NAMALWA (cell line): ENCODE results near the gene HMOX2.

Source experiments
- DNase-seq: peaks from one replicate; pipeline ENCODE4 v3.0.0-alpha.2; 2015; ENCODE audit warnings: low spot score

The HMOX2 gene

GRCh38 chr16:4525069-4525468 lies 48.9 kb downstream of the HMOX2 start:
- DNase-seq: no peak

- no peak for DNase-seq
Measured at GRCh38 chr16:4525634-4526277, 49.6 kb downstream of the HMOX2 start.

GRCh38 chr16:4529085-4530060 lies 53.2 kb downstream of the HMOX2 start:
- peak; percentile 76 for DNase-seq

- no peak for DNase-seq
Measured at GRCh38 chr16:4531811-4532210, 55.6 kb downstream of the HMOX2 start.

- no peak for DNase-seq
Measured at GRCh38 chr16:4532238-4532637, 56.0 kb downstream of the HMOX2 start.

DNA sequence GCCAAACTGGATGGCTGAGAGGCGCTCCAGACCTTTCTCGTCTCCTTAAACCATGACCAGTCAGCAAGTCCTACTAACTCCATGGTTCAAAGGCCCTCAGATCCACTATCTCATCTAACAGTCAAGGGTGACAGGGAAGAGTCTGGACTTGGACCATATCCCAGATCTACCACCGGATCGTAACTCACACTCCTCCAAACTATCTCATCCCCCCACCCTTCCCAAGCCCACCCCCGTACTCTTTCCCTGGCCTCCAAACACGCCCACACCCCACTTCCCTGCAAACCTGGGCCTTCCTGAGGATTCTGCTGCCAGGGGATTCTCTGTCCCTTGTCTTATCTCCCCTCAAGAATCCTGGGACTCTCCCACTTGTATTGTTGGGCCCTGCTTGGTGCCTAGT lies 57.3 kb downstream of the HMOX2 start:
- DNase-seq: no peak

DNA sequence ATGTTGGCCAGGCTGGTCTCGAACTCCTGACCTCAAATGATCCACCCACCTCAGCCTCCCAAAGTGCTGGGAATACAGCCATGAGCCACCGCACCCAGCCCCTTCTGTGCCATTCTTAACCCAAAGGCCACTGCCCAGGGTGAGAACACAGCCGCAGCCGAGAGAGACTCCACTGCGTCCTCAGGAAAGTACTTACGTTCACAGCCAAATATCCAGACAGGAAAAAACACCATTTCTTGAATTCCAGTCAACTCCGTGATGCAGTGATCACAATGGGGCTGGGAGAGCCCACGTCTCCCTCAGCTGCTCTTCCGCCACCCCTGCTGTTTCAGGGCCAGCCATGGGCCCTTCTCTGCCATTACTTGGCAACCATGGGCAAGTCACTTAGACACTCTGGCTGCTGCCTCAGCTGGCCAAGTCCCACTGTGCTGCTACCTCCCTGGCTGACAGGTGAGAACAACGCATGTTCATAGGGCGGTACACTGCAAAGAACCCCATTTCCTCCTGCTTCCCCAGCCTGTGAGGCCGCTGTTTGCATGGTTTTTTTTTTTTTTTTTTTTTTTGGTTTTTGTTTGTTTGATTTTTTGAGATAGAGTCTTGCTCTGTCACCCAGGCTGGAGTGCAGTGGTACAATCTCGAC lies 58.1 kb downstream of the HMOX2 start:
- no peak for DNase-seq

DNA sequence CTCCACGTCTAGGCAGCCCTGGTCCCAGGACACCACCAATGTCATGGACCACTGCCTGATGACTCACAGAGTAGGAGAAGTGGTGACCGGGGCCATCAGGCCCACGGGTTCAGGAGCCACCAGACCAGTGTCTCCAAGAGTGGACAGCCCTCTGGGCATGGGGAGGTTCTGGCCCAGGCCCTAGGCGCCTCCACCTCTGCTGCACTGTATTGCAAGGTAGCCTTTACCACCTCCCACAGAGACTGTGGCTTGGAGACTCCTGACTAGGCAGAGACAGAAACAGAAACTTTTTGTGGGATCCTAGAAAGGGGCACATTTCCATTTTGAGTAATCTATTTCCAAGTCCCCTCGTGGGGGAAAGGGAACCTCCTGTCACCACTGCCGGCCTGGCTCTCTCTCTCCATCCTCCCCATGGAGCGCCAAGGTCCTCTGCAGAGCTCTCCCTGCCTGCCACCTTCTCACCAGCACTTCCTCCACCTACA lies 59.5 kb downstream of the HMOX2 start:
- no peak for DNase-seq

GRCh38 chr16:4536391-4537106 lies 60.4 kb downstream of the HMOX2 start:
- DNase-seq: no peak

DNA sequence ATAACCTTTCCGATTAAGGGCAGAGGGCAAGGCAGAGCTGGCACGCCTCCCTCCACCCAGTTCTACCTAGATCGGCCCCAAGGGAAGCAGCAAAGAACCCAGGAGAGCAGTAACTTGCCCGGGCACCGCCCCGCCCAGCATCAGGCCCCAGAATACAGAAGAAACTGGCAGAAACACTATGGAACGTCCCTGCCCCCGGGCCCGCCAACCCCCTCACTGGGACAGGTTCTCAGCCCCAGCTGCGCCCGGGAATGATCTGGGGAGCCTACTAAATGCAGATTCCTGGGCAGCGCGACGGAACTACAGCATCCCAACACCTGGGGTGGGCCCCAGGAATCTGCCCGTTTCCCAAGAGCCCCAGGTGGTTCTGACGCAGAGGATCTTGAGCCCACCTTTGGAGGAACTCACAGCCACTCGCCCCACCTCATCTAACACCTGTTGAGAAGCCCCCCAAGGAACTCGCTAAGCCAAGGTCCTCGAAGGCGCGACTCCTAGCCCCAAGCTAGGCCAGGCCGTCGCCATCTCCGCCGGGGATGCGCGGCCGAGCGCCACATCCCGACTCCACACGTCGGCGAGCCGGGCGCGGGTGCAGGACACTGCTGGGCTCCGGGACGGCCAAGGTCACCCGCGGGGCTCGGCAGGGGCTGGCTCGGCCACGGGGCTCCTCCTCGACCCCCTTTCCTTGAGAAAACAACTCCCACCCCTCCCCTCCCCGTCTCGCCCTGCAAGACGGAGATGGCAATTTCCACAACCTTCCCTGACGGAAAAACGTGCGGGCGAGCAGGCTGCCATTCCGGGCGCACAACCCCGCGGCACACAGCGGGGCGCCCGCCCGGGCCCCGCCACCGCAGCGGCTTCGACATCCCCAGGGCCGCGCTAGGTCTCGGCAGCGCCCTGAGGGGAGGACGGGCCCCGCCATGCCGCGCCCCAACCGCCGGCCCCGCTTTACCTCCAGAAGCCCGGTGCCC lies 61.5 kb downstream of the HMOX2 start:
- DNase-seq: no peak

GRCh38 chr16:4538350-4539235 lies 62.4 kb downstream of the HMOX2 start, which contains the start of gene CDIP1:
TSS of gene CDIP1 (minus strand) at chr16:4538773. CDS start at chr16:4514130, 24,643 bp downstream.
- DNase-seq: peak; percentile 93

GRCh38 chr16:4539716-4540284 lies 63.6 kb downstream of the HMOX2 start:
- DNase-seq: no peak

DNA sequence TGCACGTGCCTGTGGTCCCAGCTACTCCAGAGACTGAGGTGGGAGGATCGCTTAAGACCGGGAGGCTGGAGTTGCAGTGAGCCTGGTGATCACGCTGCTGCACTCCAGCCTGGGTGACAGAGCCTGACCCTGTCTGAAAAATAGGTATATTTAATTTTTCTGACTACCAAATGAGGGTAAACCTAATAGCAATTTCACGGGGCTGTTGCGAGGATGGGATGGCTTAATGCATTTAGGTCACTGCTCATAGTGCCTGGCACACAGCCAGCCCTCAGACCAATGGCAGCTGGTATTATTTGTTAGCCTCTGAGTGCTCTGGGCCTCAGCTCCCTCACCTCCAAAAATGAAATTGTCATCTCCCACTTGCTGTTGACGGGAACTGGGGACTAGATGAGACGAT lies 68.3 kb downstream of the HMOX2 start:
- no peak for DNase-seq

GRCh38 chr16:4548124-4548523 lies 71.9 kb downstream of the HMOX2 start:
- no peak for DNase-seq

DNA sequence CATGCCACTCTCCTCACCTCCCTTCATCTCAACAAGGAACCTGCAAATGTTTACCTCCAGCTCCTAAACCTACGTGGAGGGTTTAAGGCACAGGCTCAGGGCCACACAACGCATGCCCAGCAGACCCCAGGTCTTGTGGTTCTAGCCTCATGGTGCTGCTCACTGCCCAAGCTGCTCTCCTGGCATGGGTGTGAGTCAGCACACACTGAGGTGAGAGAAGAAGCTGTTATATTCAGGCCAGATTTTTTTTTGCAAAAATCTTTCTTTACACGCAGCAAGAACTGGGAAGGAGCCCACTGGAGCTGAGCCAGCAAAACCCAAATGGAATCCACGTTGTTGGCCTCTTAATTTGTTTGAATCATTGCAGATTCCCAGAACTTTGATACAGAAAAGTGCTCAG lies 74.4 kb downstream of the HMOX2 start:
- DNase-seq: no peak

DNA sequence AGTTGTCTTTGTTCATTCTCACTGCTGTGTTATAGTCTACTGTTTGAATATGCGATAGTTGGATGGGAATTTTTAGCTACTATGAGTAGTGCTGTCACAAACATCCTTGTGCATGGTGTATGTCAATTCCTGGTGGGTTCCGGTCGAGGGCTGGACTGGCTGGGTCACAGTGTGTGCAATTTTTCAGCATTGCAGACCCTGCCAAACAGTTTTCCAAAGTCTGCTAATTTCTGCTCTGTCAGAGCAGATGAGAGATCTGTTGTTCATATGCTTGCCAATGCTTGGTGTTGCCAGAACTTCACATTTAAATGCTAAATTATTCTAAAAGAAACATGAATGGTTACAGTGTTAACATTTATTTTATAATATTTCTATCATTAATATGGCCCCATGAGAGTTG lies 76.3 kb downstream of the HMOX2 start:
- DNase-seq: no peak

DNA sequence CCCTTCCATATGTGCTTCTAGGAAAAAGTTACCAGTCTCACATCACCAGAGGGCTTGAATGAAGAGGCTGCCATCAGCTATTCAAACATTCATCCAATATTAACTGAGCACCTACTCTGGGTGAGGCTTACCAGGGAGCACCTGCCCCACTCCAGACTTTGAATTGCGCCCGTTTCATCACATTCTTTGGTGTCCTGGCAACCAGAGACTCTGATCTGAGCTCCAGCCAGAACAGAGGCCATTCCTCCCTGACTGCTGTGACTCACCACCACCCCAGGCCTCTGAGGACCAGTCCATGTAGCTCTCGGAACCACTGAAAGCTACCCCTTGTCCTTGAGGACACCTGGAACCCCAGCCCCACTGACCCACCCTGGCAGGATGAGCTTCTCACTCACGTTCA lies 79.9 kb downstream of the HMOX2 start, which contains the start of gene C16orf96:
Gene C16orf96, plus strand, starts transcription at position 229 of the 400 bp plus-strand sequence. Its CDS starts 150 bp downstream, at position 379.
- no peak for DNase-seq

- DNase-seq: no peak
Measured at GRCh38 chr16:4556580-4556979, 80.4 kb downstream of the HMOX2 start.

- DNase-seq: no peak
Measured at GRCh38 chr16:4557973-4558372, 81.8 kb downstream of the HMOX2 start.
